Duodenal mucosa (tissue), 2 donors: ENCODE measurements around the gene GOLT1B.

Experiments
- H3K27ac ChIP-seq: one replicate; pipeline ENCODE4 v1.7.0; 2013; ENCODE audit warnings: low read depth, low read length
- H3K27me3 ChIP-seq, 2 donors: one replicate each; pipeline ENCODE4 v1.7.0; 2013; ENCODE audit warnings: low read length in 2 of 2, control low read depth in 1 of 2; ENCODE audit not compliant: insufficient read depth in 2 of 2, control insufficient read depth in 1 of 2
- H3K36me3 ChIP-seq, 2 donors: one replicate each; pipeline ENCODE4 v1.7.0; 2013; ENCODE audit warnings: low read length in 2 of 2, control low read depth in 1 of 2; ENCODE audit not compliant: insufficient read depth in 2 of 2, control insufficient read depth in 1 of 2
- H3K4me1 ChIP-seq, 2 donors: one replicate each; pipeline ENCODE4 v1.7.0; 2013; ENCODE audit warnings: low read length in 2 of 2, control low read depth in 1 of 2; ENCODE audit not compliant: insufficient read depth in 2 of 2, control insufficient read depth in 1 of 2
- H3K4me3 ChIP-seq, 2 donors: one replicate each; pipeline ENCODE4 v1.7.0; 2013; ENCODE audit warnings: low read length in 2 of 2, low read depth in 1 of 2
- H3K9ac ChIP-seq, 2 donors: one replicate each; pipeline ENCODE4 v1.7.0; 2013; ENCODE audit warnings: low read length in 2 of 2, low read depth in 1 of 2
- H3K9me3 ChIP-seq, 2 donors: one replicate each; pipeline ENCODE4 v1.7.0; 2013; ENCODE audit warnings: low read length in 2 of 2, control low read depth in 1 of 2; ENCODE audit not compliant: control insufficient read depth in 1 of 2

GOLT1B gene

DNA sequence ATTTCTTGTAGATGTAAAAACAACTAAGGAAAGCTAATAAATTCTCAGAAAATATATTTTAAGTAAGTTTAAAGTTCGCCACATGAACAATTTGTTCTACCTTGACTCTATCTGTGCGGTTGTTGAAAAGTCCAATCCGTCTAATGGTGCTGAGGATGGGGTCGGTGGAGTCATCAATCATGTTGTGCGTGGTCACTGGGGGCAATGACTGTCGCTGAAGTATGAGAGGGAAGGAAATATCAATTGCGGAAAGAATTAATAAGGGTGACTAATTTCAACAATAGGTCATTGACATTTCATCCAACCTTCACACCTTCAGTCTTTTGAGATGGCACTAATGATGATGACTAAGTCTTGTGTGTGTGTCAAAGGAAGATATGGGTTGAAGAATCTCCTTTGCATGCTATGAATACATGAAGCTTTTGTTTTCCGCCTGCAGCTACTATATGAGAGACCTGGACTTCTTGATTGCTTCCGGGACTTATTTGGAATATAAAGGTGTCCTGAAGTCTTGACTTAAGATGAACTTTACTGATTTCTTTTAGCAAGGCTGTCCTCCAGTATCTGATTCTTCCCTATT is 56.6 kb downstream of the GOLT1B start:
- Histone ChIP-seq H3K4me3 (no peak overlapping the region), H3K36me3 (no peaks in the 10 kb centered on the region), H3K9ac (no peak overlapping the region), H3K27ac (no peak overlapping the region), H3K27me3 (no peaks in the 10 kb centered on the region), H3K9me3 (no peaks in the 10 kb centered on the region), H3K4me1 (no peaks in the 10 kb centered on the region)

DNA sequence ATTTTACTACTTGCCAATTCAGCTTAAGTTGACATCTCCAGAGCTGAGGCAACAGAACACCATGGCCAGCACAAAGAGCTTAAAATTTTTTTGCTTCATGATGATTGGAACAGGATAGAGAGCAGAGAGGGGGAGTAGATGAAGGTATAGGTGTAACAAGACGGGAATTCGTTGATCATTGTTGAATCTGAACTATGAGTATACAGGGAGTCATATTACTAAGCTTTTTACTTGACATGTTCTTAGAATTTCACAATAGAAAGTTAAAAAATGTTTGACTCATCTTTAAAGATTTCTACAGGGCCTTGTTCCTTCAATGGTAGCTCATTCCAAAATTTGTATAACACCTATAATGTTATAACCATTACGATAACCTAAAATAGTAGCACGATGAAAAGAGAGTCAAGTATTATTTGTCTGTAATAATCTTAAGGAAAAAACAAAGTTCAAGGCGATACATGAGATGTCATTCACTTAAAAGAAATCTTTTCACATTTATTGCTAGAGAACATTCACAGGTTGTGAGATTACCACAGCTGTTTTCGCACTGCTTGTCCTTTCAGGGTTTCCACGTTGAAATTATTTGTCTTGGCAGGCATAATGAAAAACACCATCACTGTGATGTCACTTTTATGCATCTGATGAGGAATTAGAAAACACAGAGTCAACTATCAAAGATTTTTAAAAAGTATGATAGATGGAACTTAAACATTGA is 58.4 kb downstream of the GOLT1B start:
- H3K9me3 ChIP-seq: no peaks in the 10 kb centered on the region
- no peak overlapping the region for H3K9ac ChIP-seq
- no peak overlapping the region for H3K4me3 ChIP-seq
- no peaks in the 10 kb centered on the region for H3K36me3 ChIP-seq
- no peak overlapping the region for H3K27ac ChIP-seq
- H3K27me3 ChIP-seq: no peaks in the 10 kb centered on the region
- no peaks in the 10 kb centered on the region for H3K4me1 ChIP-seq

DNA sequence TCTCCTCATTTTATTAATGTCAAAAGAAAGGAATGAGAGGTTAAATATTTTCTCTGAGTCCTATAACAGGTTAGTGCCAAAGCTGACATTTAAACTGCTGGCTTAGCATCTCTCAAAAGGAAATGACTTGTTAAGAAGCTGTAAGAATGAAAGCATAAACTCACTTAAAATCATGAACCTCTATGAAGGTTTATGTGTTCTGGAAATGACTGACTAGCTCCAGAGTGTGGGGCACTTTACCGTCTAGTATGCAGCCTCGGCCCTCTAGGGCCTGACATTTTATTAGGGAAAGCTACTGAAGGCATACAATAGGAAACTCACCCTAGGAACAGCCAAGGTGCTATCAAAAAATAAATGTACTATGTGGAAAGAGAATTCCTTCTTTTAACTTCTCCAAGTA is 59.6 kb downstream of the GOLT1B start:
- no peak overlapping the region for H3K4me3 ChIP-seq
- no peak overlapping the region for H3K9ac ChIP-seq
- H3K27ac ChIP-seq: no peak overlapping the region
- H3K27me3 ChIP-seq: no peaks in the 10 kb centered on the region
- no peaks in the 10 kb centered on the region for H3K36me3 ChIP-seq
- H3K4me1 ChIP-seq: no peaks in the 10 kb centered on the region
- H3K9me3 ChIP-seq: no peaks in the 10 kb centered on the region

DNA sequence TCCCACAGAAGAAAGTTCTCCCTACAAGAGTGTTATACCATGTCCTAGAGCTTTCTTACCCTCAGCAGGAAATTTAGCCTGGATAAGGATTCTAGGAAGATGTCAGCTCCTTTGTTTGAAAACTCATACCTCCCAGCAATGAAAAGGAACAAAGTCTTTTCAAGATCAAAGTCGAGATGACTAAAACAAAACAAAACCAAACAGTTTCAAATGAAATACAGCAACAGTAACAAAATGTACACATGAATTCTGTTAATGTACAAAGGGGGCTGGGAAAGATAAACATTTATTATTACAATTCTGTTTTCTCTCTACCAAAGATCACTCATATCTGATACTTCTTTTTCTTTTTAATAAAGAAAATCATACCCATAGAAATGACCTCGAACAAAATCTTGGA is 61.3 kb downstream of the GOLT1B start:
- no peak overlapping the region for H3K27ac ChIP-seq
- no peaks in the 10 kb centered on the region for H3K9me3 ChIP-seq
- H3K27me3 ChIP-seq: no peaks in the 10 kb centered on the region
- H3K4me3 ChIP-seq: no peak overlapping the region
- no peaks in the 10 kb centered on the region for H3K36me3 ChIP-seq
- no peak overlapping the region for H3K9ac ChIP-seq
- H3K4me1 ChIP-seq: no peaks in the 10 kb centered on the region

DNA sequence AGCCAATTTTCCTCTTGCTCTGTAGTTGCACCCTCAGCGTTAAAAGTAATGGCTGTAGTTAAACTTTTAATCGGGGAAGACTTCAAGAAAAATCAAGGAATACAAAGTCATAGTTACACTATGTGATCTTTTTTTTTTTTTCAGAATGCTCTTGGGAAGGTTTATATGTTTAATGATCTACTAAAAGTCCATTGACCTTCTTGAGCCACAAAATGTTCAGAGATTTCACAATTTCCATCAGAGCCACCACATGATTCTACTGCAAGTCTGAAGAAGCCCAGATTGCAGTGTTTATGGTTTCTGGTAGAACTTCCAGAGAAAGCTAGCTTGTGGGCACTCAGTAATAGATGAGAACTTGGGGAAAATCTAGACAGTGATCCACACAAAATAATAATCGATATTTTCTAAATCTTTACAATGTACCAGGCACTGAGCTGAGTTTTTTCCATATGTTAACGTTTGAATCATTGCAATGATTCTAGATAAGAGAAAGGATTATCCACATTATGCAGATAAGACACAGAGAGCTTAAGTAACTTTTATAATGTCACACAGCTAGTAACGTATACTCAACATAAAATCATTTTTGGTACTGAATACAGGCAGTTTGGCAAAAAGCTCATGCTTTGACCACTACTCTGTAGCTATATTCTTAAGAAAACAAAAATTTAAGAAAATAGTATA is 64.8 kb downstream of the GOLT1B start:
- no peak overlapping the region for H3K27ac ChIP-seq
- no peak overlapping the region for H3K4me3 ChIP-seq
- H3K9me3 ChIP-seq: no peaks in the 10 kb centered on the region

DNA sequence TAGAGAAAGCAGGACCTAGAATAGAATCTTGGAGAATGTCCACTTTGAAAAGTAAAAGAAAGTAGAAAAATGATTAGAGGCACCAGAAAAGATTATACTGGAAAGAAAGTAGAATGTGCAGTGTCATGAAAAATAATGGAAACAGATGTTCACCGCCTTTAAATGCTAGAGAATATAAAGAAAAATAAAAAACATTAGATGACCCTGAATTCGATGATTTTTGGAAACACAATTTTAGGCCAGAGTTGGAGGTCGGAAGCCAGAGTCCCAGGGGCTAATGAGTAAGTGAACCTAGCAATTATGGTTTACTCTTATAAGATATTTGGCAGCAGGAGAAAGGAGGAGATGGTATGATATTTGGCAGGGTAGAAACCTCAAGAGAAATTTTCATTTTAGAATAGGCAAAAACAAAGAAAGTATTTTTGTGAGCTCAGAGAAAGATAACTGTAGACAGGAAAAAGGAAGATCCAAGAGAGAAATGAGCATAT is 65.4 kb downstream of the GOLT1B start:
- H3K4me1 ChIP-seq: no peaks in the 10 kb centered on the region
- no peaks in the 10 kb centered on the region for H3K27me3 ChIP-seq
- H3K9ac ChIP-seq: no peak overlapping the region
- H3K9me3 ChIP-seq: no peaks in the 10 kb centered on the region
- H3K36me3 ChIP-seq: no peaks in the 10 kb centered on the region
- no peak overlapping the region for H3K4me3 ChIP-seq
- no peak overlapping the region for H3K27ac ChIP-seq

More for the DNA sequence above, 64.8 kb downstream of the GOLT1B start:
- H3K4me1 ChIP-seq: no peaks in the 10 kb centered on the region
- no peaks in the 10 kb centered on the region for H3K27me3 ChIP-seq
- H3K9ac ChIP-seq: no peak overlapping the region
- H3K36me3 ChIP-seq: no peaks in the 10 kb centered on the region
